Parathyroid adenoma (tissue), 2 donors: ENCODE results near the gene PACS2.

Experiments
- H2AFZ ChIP-seq: fragments of 300-600 bp; sonication (generic); one replicate; pipeline ENCODE4 v1.7.0; 2017; ENCODE audit warnings: antibody characterized with exemption, mild to moderate bottlenecking
- H3K27ac ChIP-seq: fragments of 300-600 bp; sonication (generic); one replicate; pipeline ENCODE4 v1.7.0; 2017
- H3K27me3 ChIP-seq: fragments of 300-600 bp; sonication (generic); one replicate; pipeline ENCODE4 v1.7.0; 2017; ENCODE audit warnings: low read length; ENCODE audit not compliant: control insufficient read depth, insufficient read depth
- H3K36me3 ChIP-seq: fragments of 300-600 bp; sonication (generic); one replicate; pipeline ENCODE4 v1.7.0; 2017; ENCODE audit warnings: low read length; ENCODE audit not compliant: control insufficient read depth, insufficient read depth
- H3K4me1 ChIP-seq: fragments of 300-600 bp; sonication (generic); one replicate; pipeline ENCODE4 v1.7.0; 2017; ENCODE audit warnings: control low read depth
- H3K4me2 ChIP-seq: fragments of 300-600 bp; sonication (generic); one replicate; pipeline ENCODE4 v1.7.0; 2017; ENCODE audit warnings: low read length
- H3K4me3 ChIP-seq: fragments of 300-600 bp; sonication (generic); one replicate; pipeline ENCODE4 v1.7.0; 2017; ENCODE audit warnings: low read depth, low read length
- H3K79me2 ChIP-seq: fragments of 300-600 bp; sonication (generic); one replicate; pipeline ENCODE4 v1.7.0; 2017; ENCODE audit warnings: control low read depth
- H3K9ac ChIP-seq: fragments of 300-600 bp; sonication (generic); one replicate; pipeline ENCODE4 v1.7.0; 2017; ENCODE audit warnings: mild to moderate bottlenecking
- H3K9me3 ChIP-seq: fragments of 300-600 bp; sonication (generic); one replicate; pipeline ENCODE4 v1.7.0; 2017; ENCODE audit warnings: low read length; ENCODE audit not compliant: control insufficient read depth
- CTCF ChIP-seq: fragments of 300-600 bp; sonication (generic); IDR thresholded peaks from one replicate; pipeline ENCODE4 v1.7.0; 2017; ENCODE audit warnings: antibody characterized with exemption, mild to moderate bottlenecking
- donor health status: primary hyperparathyroidism.

PACS2 gene

DNA sequence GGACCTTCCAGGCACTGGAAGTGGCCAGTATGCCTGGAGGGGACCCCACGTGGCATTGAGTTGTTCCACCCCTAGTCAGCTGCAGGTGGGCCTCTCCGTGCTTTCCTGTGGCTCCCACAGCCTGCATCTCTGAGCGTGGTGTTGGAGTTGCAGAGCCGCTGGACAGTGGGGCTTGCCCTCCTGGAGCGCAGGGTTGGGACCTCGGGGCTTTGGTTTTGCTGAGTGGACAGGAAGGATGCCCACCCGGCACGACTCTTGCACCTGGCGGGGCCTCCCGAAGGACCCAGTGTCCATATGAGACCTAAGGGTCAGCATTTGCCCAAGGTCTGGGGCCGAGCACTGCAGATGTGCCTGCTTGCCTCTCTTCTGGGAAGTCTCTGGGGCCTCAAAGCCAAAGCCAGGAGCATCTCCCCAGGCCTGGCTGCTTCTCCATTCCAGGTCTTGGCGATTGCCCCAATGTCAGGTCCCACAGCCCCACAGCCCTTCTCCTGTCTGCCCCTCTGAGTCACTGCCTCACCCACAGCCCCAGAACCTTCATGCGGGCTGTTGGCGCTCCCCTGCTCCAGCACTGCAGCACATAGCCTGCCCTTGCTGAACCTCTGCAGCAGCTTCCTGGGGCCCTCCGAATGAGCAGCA, 1.5 kb downstream of the PACS2 start:
- Histone ChIP-seq H3K27me3 (no peaks in the 10 kb centered on the region), H3K79me2 (peaks cover 28% of the 10 kb centered on the region), H3K4me2 (peak overlapping the region; percentile 70), H3K27ac (no peak overlapping the region), H3K9ac (no peak overlapping the region), H3K36me3 (no peaks in the 10 kb centered on the region), H2AFZ (peak overlapping the region; percentile 75), H3K4me1 (peaks cover 5% of the 10 kb centered on the region), H3K4me3 (peak overlapping the region; percentile 56), H3K9me3 (no peaks in the 10 kb centered on the region)
- no peak for TF ChIP-seq CTCF

GRCh38 chr14:105316577-105316941, 2.0 kb downstream of the PACS2 start:
- Histone ChIP-seq H3K9me3 (no peaks in the 10 kb centered on the region), H3K27ac (no peak overlapping the region), H3K79me2 (peaks cover 32% of the 10 kb centered on the region), H3K27me3 (no peaks in the 10 kb centered on the region), H3K36me3 (no peaks in the 10 kb centered on the region), H3K4me3 (no peak overlapping the region), H2AFZ (no peak overlapping the region), H3K9ac (no peak overlapping the region), H3K4me2 (no peak overlapping the region), H3K4me1 (peaks cover 5% of the 10 kb centered on the region)
- no peak for TF ChIP-seq CTCF

DNA sequence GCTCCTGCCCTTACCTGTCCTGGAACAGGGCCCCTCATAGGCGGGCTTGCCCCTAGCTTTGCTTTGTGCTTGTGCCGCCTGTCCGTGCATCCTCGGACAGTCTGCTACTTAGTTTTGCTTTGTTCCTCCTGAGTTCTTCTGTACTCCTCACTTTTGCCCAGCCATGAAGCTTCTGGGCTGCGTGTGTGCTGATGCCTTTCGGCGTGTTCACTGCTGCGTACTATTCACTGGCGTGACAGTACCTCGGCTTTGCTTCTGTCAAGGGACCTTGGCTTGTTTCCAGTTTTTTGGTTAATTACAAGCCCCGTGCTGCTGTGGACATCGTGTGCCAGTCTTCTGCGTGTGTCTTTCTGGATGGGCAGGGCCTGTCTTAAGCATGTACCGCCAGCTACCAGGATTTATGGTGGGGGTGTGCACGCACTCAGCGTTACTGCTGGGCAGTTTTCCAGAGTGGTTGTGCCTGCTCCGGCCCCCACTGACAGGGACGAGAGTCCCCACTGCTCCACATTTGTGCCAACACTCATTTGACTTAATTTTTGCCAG, 2.5 kb downstream of the PACS2 start:
- no peak overlapping the region for H3K27ac ChIP-seq
- no peak overlapping the region for H2AFZ ChIP-seq
- TF ChIP-seq CTCF, result no peak
- H3K27me3 ChIP-seq, result no peaks in the 10 kb centered on the region
- H3K79me2 ChIP-seq, result peaks cover 36% of the 10 kb centered on the region
- no peaks in the 10 kb centered on the region for H3K9me3 ChIP-seq
- no peak overlapping the region for H3K9ac ChIP-seq
- H3K4me1 ChIP-seq, result peaks cover 5% of the 10 kb centered on the region
- H3K36me3 ChIP-seq, result no peaks in the 10 kb centered on the region
- H3K4me2 ChIP-seq, result peak overlapping the region; percentile 5
- H3K4me3 ChIP-seq, result no peak overlapping the region

DNA sequence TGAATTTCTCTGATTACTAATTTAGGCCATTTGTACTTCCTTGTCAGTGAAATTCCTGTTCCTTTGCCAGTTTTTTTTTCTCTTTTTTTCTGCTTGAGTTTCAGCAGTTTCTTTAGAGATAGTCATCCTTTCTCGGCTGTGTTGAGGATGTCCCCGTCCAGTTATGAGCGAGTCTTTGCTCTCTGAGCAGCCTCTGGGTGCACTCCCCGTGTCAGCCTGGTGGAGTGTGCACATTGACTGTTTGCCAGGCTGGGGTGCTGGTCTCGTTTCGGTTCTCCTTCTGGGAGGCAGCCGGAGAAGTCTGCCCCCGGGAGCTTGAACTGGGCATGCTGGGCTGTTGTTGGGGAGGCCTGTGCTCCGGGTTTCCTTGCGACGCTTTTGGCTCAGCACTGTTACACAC, 3.0 kb downstream of the PACS2 start:
- Histone ChIP-seq H3K27me3 (no peaks in the 10 kb centered on the region), H3K4me1 (peaks cover 5% of the 10 kb centered on the region), H2AFZ (no peak overlapping the region), H3K36me3 (no peaks in the 10 kb centered on the region), H3K27ac (no peak overlapping the region), H3K4me2 (no peak overlapping the region), H3K9ac (no peak overlapping the region), H3K79me2 (peaks cover 40% of the 10 kb centered on the region), H3K4me3 (no peak overlapping the region), H3K9me3 (no peaks in the 10 kb centered on the region)
- no peak for TF ChIP-seq CTCF
